Limb (tissue), 2 donors: ENCODE data around the gene FRMPD2.
"Not testable (repeated sequence)": the region's sequence is repeated elsewhere in the genome, so short reads cannot be mapped to it uniquely, and the experiment has no call there.

Experiments used
- DNase-seq, 2 donors: peaks; one replicate each; pipeline ENCODE4 v3.0.0-alpha.2; 2016; ENCODE audit errors: extremely low spot score in 2 of 2

Gene FRMPD2

DNA sequence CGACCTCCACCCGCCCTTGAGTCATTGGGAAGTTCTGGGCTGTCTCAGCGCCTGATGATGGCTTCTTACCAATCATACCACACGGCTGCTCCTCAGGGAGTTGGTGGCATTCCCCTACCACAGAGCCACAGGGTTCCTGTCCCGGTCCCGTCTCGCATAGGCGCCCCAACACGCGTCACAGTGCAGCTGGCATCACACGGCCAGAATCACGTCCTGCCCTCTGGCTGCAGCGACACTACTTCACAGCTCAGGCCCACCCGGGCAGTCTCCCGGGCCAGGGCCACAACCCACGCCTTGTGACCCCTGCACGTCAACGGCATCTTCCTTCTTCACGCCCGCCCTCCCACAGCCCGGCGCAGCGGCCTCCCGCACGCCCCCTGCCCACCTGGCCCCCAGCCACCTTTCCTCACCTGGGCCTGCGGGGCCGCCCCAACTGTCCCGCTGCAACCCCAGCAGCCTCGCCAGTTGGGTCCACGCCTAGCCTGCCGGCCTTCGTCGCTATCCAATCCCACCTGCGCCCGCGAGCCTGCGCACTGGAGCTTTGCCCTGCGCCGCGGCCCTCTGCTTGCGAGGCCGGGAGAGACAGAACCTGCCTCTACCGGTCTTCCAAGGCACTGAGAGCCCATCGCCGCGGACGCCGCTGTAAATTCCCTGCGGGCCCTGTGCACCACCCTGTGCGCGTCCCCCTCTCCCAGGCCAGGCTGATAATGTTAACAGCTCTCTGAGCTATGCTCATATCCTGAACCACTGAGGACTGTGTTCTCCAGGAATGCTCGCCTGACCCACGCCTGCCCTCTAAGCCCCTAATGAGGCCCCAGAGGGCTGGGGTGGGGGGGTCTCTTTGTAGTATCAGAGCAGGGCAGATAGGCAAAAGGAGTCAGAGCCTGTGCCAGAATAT is 134.3 kb downstream of the FRMPD2 start:
- DNase-seq: not testable (repeated sequence)

DNA sequence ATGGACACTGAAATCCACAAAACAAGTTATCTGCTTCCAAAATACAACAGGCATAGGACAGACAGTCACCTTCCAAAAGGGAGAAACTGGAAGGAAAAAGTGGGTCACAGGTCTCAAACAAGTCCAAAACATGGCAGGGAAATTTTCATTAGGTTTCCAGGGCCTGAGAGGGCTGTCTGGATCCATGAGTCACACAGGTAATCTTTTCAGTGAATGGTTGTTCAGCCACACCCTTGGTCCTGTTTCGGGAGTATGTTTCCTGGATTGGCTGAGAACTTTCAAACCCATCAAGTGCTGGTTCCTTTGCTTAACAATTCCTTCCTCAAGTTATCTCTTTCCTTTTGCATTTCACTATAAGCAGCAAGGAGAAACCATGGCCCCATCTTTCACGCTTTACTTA is 145.5 kb downstream of the FRMPD2 start:
- DNase-seq: not testable (repeated sequence)

DNA sequence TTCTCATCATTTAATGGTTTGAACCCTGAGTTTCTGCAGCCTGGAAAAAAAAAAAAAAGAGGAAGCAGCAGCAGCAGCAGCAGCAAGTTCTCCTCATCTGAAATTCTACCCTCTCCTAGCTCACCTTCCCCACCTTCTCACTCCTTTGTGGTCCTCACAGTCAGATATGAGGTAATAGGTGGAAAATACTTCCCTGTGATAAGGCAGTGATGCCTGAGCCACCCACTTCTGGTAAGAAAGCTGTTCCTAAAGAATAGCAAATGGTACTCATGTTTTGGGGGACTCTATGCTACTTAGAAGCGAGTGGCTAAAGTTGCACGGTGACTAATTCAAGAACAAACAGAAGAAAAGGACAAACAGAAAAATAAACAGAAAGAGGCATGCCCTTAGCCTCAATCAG is 148.2 kb downstream of the FRMPD2 start:
- not testable (repeated sequence) for DNase-seq

DNA sequence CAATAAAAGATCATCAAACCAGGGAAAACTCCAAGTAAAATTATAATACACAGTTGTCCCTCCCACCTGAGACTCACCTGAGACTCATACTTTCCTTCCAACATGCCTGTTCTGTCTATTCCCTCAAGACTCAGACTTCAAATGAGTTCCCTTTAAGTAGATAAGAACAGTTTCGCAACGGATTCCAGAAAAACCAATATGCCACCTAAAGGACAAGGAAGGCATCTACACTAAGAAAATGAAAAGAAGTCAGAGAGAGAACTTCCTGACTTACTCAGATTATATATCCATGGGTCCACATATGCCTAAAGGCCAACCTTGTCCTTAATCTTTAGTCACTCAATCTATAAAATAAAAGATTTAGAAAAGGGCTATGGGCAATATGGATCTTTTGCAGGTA is 148.9 kb downstream of the FRMPD2 start:
- not testable (repeated sequence) for DNase-seq

DNA sequence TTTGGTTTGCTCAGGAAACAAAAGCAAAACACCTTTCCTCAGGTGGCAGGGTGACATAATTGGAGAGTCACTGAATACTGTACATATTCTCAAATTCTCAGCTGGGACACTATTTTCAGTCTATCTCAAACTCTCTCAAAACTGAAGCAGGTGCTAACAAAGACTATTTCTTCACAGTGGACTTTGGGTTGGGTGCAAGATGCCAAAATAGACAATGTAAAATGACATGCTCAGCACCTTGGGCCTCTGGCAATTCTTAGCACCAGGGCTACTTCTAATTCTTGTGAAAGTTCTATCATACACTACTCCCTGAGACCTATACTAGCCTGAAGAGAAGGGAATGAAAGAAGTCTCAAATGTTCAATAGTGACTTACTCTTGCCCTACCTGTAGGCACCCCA is 151.9 kb downstream of the FRMPD2 start:
- not testable (repeated sequence) for DNase-seq

DNA sequence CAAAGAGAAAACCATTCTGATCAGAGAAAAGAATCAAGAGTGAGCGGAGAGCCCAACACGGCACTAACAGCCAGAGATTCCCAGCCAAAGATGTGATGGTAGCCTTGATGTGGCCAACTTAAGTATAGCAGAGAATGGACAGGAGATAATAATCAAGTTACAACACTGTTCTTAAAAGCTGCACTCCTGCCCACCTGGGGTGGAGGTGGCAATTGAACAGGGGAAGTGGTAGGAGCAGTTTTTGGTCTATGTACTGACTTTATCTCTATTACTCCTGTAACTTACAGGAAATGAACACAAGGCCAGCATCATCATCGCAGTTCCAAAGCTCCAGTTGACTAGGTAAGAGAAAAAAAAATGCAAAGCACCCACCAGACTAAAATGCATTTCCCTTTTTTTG is 164.2 kb downstream of the FRMPD2 start:
- not testable (repeated sequence) for DNase-seq
